WI38 (cell line): ENCODE data around the gene PTPRG.

Source experiments
- H3K4me3 ChIP-seq: 2 replicates; pipeline ENCODE4 v1.5.1; 2011; ENCODE audit warnings: low read depth, mild to moderate bottlenecking, control low read depth, low read length
- TF ChIP-seq, protein P1 (sequence below): IDR thresholded peaks from 2 replicates; pipeline ENCODE4 v1.5.1; 2012; ENCODE audit warnings: low read depth, mild to moderate bottlenecking, control low read depth, low read length

PTPRG gene

GRCh38 chr3:61570813-61571212 lies 9.4 kb downstream of the PTPRG start:
- H3K4me3 ChIP-seq, result no peak overlapping the region
- TF ChIP-seq, protein P1, sequence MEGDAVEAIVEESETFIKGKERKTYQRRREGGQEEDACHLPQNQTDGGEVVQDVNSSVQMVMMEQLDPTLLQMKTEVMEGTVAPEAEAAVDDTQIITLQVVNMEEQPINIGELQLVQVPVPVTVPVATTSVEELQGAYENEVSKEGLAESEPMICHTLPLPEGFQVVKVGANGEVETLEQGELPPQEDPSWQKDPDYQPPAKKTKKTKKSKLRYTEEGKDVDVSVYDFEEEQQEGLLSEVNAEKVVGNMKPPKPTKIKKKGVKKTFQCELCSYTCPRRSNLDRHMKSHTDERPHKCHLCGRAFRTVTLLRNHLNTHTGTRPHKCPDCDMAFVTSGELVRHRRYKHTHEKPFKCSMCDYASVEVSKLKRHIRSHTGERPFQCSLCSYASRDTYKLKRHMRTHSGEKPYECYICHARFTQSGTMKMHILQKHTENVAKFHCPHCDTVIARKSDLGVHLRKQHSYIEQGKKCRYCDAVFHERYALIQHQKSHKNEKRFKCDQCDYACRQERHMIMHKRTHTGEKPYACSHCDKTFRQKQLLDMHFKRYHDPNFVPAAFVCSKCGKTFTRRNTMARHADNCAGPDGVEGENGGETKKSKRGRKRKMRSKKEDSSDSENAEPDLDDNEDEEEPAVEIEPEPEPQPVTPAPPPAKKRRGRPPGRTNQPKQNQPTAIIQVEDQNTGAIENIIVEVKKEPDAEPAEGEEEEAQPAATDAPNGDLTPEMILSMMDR, result no peak

- TF ChIP-seq, protein P1, result no peak
- H3K4me3 ChIP-seq, result no peak overlapping the region
Observed at GRCh38 chr3:61571516-61572336, 10.4 kb downstream of the PTPRG start.

- no peak overlapping the region for H3K4me3 ChIP-seq
- TF ChIP-seq, protein P1, result no peak
Observed at GRCh38 chr3:61572879-61573278, 11.5 kb downstream of the PTPRG start.

- H3K4me3 ChIP-seq, result no peak overlapping the region
- TF ChIP-seq, protein P1, result no peak
Observed at GRCh38 chr3:61573441-61573840, 12.1 kb downstream of the PTPRG start.

GRCh38 chr3:61574854-61575253 lies 13.5 kb downstream of the PTPRG start:
- TF ChIP-seq, protein P1, result no peak
- H3K4me3 ChIP-seq, result peak overlapping the region; percentile 40

DNA sequence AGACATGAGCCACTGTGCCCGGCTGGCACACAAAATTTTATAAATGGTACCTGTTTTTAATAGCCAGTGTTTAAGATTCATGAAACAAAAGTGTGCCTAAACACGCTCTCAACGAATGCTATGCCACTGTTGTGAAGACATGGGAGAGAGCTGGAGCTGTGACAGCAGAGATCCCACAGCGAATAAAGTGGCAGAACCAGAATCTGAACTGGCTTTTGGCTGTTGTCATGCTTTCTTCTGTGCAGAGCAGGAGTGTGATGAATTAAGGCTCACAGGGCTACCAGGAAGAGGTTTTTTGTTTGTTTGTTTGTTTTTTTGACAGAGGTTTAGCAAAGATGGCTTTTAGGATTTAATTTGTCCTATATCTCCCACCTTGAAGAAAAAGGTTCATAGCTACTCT lies 14.5 kb downstream of the PTPRG start:
- peak overlapping the region; percentile 36; the same call in 1 of the 2 replicates for H3K4me3 ChIP-seq
- TF ChIP-seq, protein P1, result no peak

GRCh38 chr3:61577760-61578159 lies 16.4 kb downstream of the PTPRG start:
- no peak overlapping the region for H3K4me3 ChIP-seq
- TF ChIP-seq, protein P1, result no peak
